ENCODE results near the gene KLRG1.

KLRG1 gene

GRCh38 chr12:8987685-8988084 lies 1.7 kb upstream of the KLRG1 start:
- no peak overlapping the region for H3K27ac ChIP-seq
- no peak overlapping the region for H3K4me3 ChIP-seq (ENCODE audit: low read depth, low read length)
- H3K36me3 ChIP-seq, result no peaks in the 10 kb centered on the region
- H3K27me3 ChIP-seq (ENCODE audit: insufficient read depth, low read depth, severe bottlenecking), result no peaks in the 10 kb centered on the region
- no peak for TF ChIP-seq CTCF (IDR thresholded peaks at IDR 0.05; ENCODE audit: low read depth, low read length)
- H3K9me3 ChIP-seq (ENCODE audit: severe bottlenecking), result no peaks in the 10 kb centered on the region
- no peak for DNase-seq

DNA sequence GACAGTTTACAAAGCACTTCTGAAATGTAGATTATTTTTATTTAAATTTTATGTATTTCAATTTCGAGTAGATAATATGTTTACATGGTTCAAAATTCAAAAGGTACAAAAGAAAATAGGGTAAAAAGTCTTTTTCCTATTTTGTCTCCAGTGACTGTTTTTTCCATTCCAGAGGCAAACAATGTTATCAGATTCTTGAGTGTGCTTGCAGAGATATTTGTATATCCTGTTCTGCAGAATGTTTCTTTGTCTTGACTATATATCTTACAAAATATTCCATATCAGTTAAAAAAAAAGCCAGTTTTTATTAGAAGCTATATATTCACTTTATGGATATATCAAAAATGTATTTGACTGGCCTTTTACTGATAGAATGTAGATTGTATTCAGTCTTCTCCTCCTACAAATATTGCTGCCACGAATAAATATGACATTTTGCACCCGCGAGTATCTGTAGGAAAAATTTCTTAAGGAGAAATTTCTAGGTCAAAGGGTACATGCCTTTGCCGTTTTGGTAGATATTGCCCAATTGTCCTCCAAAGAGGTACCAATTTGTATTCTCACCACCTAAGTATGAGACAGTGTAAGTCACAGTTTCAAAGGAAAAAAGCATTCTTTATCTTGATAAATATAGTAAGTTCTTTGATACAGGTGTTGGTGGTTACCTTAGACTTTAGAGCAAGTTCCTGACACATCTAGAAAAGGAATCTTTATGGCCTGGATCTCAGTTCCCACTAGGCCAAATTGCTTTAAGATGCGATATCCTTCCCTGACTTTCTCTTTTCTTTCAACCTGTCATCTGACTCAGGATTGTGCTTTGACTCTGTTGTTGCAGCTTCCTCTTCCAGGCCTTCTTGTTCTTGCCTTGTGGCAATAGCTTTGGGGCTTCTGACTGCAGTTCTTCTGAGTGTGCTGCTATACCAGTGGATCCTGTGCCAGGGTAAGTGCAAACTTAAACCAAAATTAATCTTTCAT lies 2.3 kb downstream of the KLRG1 start:
- Histone ChIP-seq H3K4me3 (ENCODE audit: low read depth, low read length) (no peak overlapping the region), H3K36me3 (no peaks in the 10 kb centered on the region), H3K9me3 (ENCODE audit: severe bottlenecking) (no peaks in the 10 kb centered on the region), H3K27ac (no peak overlapping the region), H3K27me3 (ENCODE audit: insufficient read depth, low read depth, severe bottlenecking) (no peaks in the 10 kb centered on the region)
- no peak for TF ChIP-seq CTCF (IDR thresholded peaks at IDR 0.05; ENCODE audit: low read depth, low read length)
- no peak for DNase-seq

- no peaks in the 10 kb centered on the region for H3K27me3 ChIP-seq (ENCODE audit: insufficient read depth, low read depth, severe bottlenecking)
- H3K36me3 ChIP-seq, result no peaks in the 10 kb centered on the region
- H3K4me3 ChIP-seq (ENCODE audit: low read depth, low read length), result no peak overlapping the region
- H3K27ac ChIP-seq, result no peak overlapping the region
- no peak for DNase-seq
- no peak for TF ChIP-seq CTCF (IDR thresholded peaks at IDR 0.05; ENCODE audit: low read depth, low read length)
- no peaks in the 10 kb centered on the region for H3K9me3 ChIP-seq (ENCODE audit: severe bottlenecking)
Observed at GRCh38 chr12:8993827-8994226, 4.5 kb downstream of the KLRG1 start.

GRCh38 chr12:8995021-8995775 lies 5.9 kb downstream of the KLRG1 start:
- Histone ChIP-seq H3K36me3 (no peaks in the 10 kb centered on the region), H3K27me3 (ENCODE audit: insufficient read depth, low read depth, severe bottlenecking) (no peaks in the 10 kb centered on the region), H3K4me3 (ENCODE audit: low read depth, low read length) (no peak overlapping the region), H3K27ac (no peak overlapping the region), H3K9me3 (ENCODE audit: severe bottlenecking) (no peaks in the 10 kb centered on the region)
- TF ChIP-seq CTCF (IDR thresholded peaks at IDR 0.05; ENCODE audit: low read depth, low read length), result no peak
- no peak for DNase-seq

DNA sequence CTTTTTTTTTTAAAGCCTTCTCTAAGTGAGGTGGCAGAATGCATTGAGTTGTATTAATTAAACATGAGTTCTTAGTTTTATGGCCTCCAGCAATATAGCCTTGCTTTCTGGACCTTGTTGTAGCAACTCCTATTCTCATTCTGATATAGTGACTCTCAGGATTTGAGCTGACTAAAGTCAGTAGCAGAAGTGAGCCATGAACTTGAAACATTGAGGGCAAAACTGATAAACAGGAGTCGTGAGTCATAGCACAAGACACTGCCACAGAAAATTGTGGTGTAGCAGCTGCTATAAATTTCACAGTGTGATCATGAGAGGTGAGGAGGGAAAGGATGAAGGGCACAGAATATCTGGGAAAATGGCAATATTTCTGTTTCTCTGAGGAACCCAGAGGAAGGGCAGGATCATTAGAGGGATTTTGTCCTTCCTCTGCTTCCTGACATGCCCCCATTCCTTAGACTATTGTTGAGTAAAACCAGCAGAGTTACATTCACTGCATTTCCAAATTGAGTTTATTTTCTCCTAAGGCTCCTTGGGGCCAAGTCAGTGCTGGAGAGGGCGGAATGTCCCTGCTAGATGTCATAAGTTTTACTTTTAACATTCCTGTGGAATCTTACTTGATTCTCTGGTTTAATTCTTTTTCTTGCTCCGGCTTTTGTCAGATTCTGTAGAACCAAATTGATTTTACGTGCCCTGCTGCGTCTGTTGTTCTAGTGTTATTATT lies 7.5 kb downstream of the KLRG1 start:
- DNase-seq, result no peak
- Histone ChIP-seq H3K27ac (no peak overlapping the region), H3K4me3 (ENCODE audit: low read depth, low read length) (no peak overlapping the region), H3K36me3 (no peaks in the 10 kb centered on the region), H3K9me3 (ENCODE audit: severe bottlenecking) (no peaks in the 10 kb centered on the region), H3K27me3 (ENCODE audit: insufficient read depth, low read depth, severe bottlenecking) (no peaks in the 10 kb centered on the region)
- TF ChIP-seq CTCF (IDR thresholded peaks at IDR 0.05; ENCODE audit: low read depth, low read length), result no peak

All from WERI-Rb-1 (cell line).